ENCODE results near the gene IP6K1. TPM values are rescaled to one million over a fixed set of nuclear protein-coding genes. Genes with fewer than 3 reads are reported as not detected.

Gene IP6K1
- total and polyA plus RNA-seq, 10 of the 15 experiments (the other 5 are each of a cell fraction or from before 2014, with no cell fraction given): 1.3 to 30.6 (median 18.2) TPM

GRCh38 chr3:49723296-49723627 is 63.1 kb downstream of the IP6K1 start (continued):
- TF ChIP-seq GATAD2B (conservative IDR thresholded peaks at IDR 0.05; ENCODE audit: low read depth): no peak
- TF ChIP-seq LARP7 (IDR thresholded peaks at IDR 0.05): no peak
- no peak for TF ChIP-seq MYB (IDR thresholded peaks at IDR 0.05; ENCODE audit: borderline replicate concordance, low read depth, low read length)
- TF ChIP-seq HSF1 (IDR thresholded peaks at IDR 0.05; ENCODE audit: low read depth, low read length): no peak
- no peak for TF ChIP-seq ZZZ3 (IDR thresholded peaks at IDR 0.05; ENCODE audit: control insufficient read depth, insufficient read length, low read depth)
- TF ChIP-seq FOS (IDR thresholded peaks at IDR 0.05; ENCODE audit: borderline replicate concordance, extremely low read depth, insufficient read length): no peak
- no peak for TF ChIP-seq RFX5 (IDR thresholded peaks at IDR 0.05; ENCODE audit: low read depth, low read length)
- TF ChIP-seq E2F8 (IDR thresholded peaks at IDR 0.05; ENCODE audit: low read depth, partially characterized antibody): no peak
- TF ChIP-seq E2F4 (IDR thresholded peaks at IDR 0.05; ENCODE audit: low read depth, low read length): no peak
- no peak for TF ChIP-seq SMC3 (IDR thresholded peaks at IDR 0.05; ENCODE audit: borderline replicate concordance, low read length)
- no peak for TF ChIP-seq CUX1 (IDR thresholded peaks at IDR 0.05; ENCODE audit: insufficient replicate concordance, low read depth, low read length)
- TF ChIP-seq SMAD1 (IDR thresholded peaks at IDR 0.05; ENCODE audit: low read depth, partially characterized antibody): no peak
- no peak for TF ChIP-seq NR2C2 (IDR thresholded peaks at IDR 0.05; ENCODE audit: borderline replicate concordance, control insufficient read depth, insufficient read length, low read depth)
- no peak for TF ChIP-seq ATF7 (IDR thresholded peaks at IDR 0.05; ENCODE audit: low read depth)
- no peak for TF ChIP-seq RAD21 (IDR thresholded peaks at IDR 0.05; ENCODE audit: insufficient read depth, low read depth, low read length)
- no peak for TF ChIP-seq SIN3A (IDR thresholded peaks at IDR 0.05; ENCODE audit: low read depth, low read length)
- TF ChIP-seq TCF7 (IDR thresholded peaks at IDR 0.05; ENCODE audit: borderline replicate concordance): no peak
